NCI-H446 (cell line): Measurements from ENCODE around the gene ABTB2.
"Not testable (repeated sequence)": the region's sequence is repeated elsewhere in the genome, so short reads cannot be mapped to it uniquely, and the experiment has no call there.

Experiments
- DNase-seq, 2 experiments: peaks; one replicate each; lab custom pipeline; 2025; lab: John Stamatoyannopoulos, UW

The ABTB2 gene

DNA sequence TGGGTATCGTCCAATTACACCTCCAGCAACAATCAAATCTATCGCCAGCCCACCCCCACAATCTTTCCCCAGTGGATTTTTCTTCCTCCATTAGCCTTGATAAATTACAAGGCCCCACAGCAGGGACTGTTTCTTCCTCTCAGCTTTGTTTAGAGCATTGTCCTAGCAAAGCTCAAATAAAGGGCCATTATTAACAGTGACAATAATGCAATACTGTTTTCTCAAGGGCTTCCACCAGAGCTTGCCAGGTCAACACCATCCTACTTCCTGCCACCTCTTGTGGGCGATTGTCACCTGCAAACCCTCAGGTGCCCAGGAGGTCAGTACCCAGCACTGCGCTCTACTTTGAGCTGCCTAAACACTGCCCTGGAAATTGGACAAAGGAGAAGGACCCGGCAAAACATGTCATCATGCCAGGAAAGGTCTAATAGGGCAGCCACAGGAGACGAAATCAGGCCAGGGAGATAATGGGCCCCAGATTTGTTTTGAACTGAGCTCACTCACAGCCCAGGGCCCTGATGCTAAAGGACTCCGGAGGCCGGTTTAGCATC is 95.2 kb downstream of the ABTB2 start:
- DNase-seq, result no peak

DNA sequence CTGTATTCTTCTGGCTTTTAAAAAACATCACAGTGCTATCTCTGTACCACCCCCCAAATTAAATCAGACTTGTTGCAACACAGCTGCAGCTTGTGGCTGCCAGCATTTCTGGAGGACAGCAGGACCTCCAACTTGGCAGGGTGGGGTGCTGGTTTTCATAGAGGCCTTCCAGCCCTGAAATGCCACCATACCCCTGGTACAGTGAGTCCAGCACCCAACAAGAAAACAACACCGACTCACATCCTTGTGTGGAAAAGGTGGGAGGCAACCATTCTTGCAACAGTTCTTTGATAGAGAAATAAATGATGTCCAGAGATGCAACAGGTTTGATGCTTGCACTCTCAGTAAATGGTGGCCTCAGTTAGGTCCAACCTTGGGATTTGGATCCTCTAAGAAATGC is 96.0 kb downstream of the ABTB2 start:
- DNase-seq, result no peak

GRCh38 chr11:34261095-34261494 is 96.7 kb downstream of the ABTB2 start:
- no peak for DNase-seq

GRCh38 chr11:34260072-34260575 is 97.7 kb downstream of the ABTB2 start:
- DNase-seq, result no peak

- DNase-seq, result no peak
Measured at GRCh38 chr11:34259087-34259486, 98.7 kb downstream of the ABTB2 start.

- no peak for DNase-seq
Measured at GRCh38 chr11:34256626-34257025, 101.2 kb downstream of the ABTB2 start.

- no peak for DNase-seq
Measured at GRCh38 chr11:34256150-34256549, 101.7 kb downstream of the ABTB2 start.

- DNase-seq, result no peak
Measured at GRCh38 chr11:34255101-34255500, 102.7 kb downstream of the ABTB2 start.

DNA sequence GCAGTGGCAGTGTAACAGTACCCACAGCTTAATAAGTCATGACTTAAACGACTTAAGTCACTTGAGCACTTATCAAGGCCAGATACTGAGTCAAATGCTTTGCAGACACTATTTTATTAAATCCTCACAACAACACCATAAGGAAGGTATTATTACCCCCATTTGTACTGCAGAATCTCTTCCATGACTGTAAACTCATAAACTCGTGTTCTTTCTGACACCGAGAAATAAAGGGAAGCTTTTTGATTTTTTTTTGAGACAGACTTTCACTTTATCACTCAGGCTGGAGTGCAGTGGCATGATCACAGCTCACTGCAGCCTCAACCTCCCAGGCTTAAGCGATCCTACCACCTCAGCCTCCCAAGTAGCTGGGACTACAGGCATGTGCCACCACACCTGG is 103.8 kb downstream of the ABTB2 start:
- DNase-seq, result no peak

- no peak for DNase-seq
Measured at GRCh38 chr11:34252651-34253050, 105.2 kb downstream of the ABTB2 start.

- no peak for DNase-seq
Measured at GRCh38 chr11:34252015-34252414, 105.8 kb downstream of the ABTB2 start.

GRCh38 chr11:34251589-34251980 is 106.2 kb downstream of the ABTB2 start:
- no peak for DNase-seq

- DNase-seq, result no peak
Measured at GRCh38 chr11:34250732-34251588, 106.8 kb downstream of the ABTB2 start.

DNA sequence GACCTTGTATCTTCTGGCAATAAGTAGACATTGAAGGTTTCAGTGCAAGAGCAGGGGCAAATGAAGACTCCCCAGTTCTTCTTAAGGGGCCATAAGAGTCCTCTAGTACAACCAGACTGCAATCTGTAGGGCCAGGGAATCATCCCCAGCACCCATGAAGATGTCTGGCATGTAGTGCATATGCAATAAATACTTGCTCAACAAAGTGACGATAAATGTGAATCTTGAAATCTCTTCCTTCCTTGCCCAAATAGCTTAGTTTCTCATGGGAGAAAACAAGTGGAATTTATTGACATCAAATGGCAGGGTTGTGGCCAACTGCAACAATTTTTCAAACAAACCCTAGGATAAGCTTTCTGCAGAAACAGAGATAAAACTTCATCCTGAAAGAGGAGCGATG is 107.6 kb downstream of the ABTB2 start:
- no peak for DNase-seq

GRCh38 chr11:34249439-34249838 is 108.4 kb downstream of the ABTB2 start:
- no peak for DNase-seq

DNA sequence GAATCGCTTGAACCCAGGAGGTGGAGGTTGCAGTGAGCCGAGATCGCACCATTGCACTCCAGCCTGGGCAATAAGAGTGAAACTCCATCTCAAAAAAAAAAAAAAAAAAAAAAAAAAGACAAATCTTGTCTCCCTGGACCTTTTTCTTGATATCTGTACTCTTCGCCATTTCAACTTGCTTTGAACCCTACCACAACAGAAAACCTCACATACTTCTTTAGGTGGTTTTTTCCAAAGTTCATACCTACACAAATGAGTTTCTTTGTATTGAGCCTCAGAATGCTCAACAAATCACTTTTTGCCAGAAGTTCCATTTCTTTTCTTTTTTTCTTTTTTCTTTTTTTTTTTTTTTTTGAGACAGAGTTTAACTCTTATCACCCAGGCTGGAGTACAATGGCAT is 111.3 kb downstream of the ABTB2 start:
- not testable (repeated sequence) for DNase-seq

DNA sequence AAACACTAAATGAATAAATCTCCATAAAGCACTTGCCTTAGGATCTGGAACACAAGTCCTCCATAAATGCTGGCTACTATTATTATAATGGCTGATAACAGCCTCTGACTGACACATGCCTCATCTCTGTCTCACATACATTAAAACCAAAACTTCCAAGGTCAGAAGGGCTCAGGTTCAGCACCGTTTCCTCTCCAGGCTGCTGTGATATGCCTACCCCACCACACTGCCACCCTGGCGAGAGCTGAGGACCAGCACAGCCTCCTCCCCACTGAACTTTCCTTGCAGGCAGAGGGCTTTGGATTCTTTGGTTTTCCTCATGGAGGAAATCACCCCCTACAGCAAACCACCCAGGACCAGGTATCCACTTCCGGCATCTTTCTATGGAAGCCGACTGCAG is 112.8 kb downstream of the ABTB2 start:
- no peak for DNase-seq

DNA sequence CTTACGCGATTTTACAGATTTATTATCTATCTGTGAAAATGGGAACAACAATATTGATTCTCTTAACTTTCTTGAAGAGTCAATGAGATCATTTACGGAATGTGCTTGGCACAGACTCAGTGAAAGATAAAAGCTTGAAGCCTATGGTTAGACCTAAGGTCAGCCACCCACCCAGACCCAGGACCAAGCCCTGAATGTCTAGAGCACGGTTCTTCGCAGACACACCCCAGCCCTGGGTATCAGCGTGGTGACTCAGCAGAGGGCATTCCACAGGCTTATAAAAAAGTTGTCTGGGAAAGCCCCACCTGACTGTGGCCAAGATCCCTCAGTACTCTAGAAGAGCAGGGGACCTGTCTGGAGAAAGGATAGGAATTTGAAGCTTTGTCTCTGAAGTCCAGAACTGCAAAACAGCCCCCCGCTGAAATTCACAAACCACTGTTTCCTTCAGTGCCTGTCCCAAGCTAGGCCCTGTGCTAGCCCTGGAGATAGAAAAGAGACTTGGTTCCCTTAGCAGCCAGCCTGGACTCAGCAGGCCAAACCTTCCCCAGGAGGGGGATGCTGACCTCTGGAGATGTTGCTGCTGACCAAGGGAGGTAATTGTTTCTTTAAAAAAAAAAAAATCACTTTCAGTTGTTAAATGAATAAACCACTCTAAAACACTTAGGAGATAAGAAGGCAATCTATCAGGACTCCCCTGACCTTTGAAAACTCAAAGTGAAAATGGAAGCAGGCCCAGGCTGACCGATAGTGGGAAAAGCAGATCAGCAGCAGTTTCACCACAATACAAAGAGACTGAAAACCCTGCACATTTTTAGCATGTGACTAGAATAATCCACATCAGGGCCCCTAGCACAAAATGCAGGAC is 114.0 kb downstream of the ABTB2 start:
- no peak for DNase-seq

- no peak for DNase-seq
Measured at GRCh38 chr11:34242037-34242625, 115.7 kb downstream of the ABTB2 start.

- DNase-seq, result no peak
Measured at GRCh38 chr11:34240150-34240494, 117.7 kb downstream of the ABTB2 start.

DNA sequence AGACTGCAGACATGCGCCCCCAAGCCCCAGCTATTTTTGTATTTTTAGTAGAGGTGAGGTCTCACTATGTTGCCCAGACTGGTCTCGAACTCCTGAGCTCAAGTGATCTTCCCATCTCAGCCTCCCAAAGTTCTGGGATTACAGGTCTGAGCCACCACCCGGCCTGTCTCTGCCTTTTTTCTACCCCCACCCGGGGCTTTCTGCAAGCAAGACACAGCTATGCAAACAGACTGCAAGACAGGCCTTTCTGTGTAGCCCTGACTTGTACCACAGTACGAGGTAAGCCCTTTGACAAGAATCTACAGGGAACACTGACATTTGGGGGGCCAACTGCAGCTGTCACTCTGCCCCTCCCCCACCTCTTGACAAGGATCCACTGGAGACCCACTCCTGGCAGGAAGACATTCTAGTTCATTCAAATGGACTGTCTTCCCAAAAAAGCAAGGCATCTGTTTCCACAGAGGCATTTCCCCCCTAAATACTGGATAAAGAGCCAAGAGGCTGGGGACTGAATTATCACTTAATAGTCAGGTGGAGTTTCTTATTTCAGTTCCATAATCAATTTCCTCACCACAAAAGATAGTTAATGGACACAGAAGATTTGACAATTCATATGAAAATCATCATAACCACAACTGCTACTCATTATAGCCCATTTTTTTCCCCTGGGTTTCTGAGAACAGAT is 118.2 kb downstream of the ABTB2 start:
- no peak for DNase-seq

DNA sequence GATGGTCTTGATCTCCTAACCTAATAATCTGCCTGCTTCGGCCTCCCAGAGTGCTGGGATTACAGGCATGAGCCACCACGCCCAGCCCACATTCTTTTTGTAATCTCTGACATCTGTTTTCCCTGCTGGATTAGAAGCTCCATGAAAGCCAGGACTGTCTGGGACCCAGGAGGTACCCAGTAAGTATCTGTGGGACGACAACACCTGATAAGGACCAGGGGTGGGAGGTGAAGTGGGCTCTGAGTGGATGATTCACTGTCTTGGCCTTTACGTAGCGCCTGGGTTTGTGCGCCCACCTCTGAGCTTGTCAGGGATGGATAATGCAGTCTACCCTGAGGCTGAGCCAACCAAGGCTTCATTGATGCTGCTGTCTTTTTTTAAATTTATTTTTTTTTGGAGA is 118.8 kb downstream of the ABTB2 start:
- no peak for DNase-seq
